Measurements from ENCODE around the gene STX3. TPM values are rescaled to one million over a fixed set of nuclear protein-coding genes. Genes with fewer than 3 reads are reported as not detected.
A peak's percentile ranks its signal among the peaks of the same experiment; 100 is the strongest.

Gene STX3
- total RNA-seq, 4 donors from 2014 or later = 131 to 156 (median 142) TPM

- Histone ChIP-seq H3K27ac (no peak overlapping the region), H3K4me3 (no peak overlapping the region), H3K4me1 (peaks cover 4 to 41% (median 12%) of the 10 kb centered on the region in 4 donors), H3K36me3 (peaks cover 0 to 12% (median 3%) of the 10 kb centered on the region in 4 donors), H3K27me3 (no peaks in the 10 kb centered on the region), H3K9me3 (no peaks in the 10 kb centered on the region)
- intact Hi-C loops (cut with DNase I; ENCODE audit: low total_unique reads) (loop anchor here (5.0 kb wide), 1 partner anchor 47 kb away; the partner anchor contains the start of gene STX3), in situ Hi-C loops (cut with MboI; ENCODE audit: low pct_ligation_motif_present in 1 of 4, low pct_unique_long_range_greater_than_20kb in 1 of 4, low sequenced_read_pairs in 3 of 4) (loop anchor here (5.0 to 25.0 kb wide), 4 partner anchors 47 to 267 kb away; partner anchors contain the start of gene STX3 (in 3 of the 4))
- TF ChIP-seq POLR2AphosphoS5 (IDR thresholded peaks at IDR 0.05) (no peak), CTCF (IDR thresholded peaks at IDR 0.05) (no peak), POLR2A (IDR thresholded peaks at IDR 0.05) (no peak), EP300 (IDR thresholded peaks at IDR 0.05; ENCODE audit: low read depth) (no peak)
- DNase-seq = no peak
- WGBS, 2 donors (ENCODE audit: low coverage in 1 of 2) = 91% methylated on average over 2 of the region's 2 CpGs; no CpG with 5 or more reads in 1 of the 2 donors
Observed at GRCh38 chr11:59804061-59804460, 48.9 kb downstream of the STX3 start.

- no peak overlapping the region for H3K4me3 ChIP-seq
- H3K27ac ChIP-seq = peak overlapping the region in 3 of 4 donors; percentile 23 to 49 (median 39)
- no peaks in the 10 kb centered on the region for H3K27me3 ChIP-seq
- no peak for TF ChIP-seq POLR2A (IDR thresholded peaks at IDR 0.05)
- TF ChIP-seq POLR2AphosphoS5 (IDR thresholded peaks at IDR 0.05) = peak in 2 of 3 donors; percentile 13 to 28
- H3K36me3 ChIP-seq = peaks cover 0 to 12% (median 3%) of the 10 kb centered on the region in 4 donors
- in situ Hi-C loops (cut with MboI; ENCODE audit: low pct_ligation_motif_present in 1 of 4, low pct_unique_long_range_greater_than_20kb in 1 of 4, low sequenced_read_pairs in 3 of 4) = loop anchor here (10.0 to 25.0 kb wide), 2 partner anchors 52 to 270 kb away; partner anchors contain the start of gene STX3 (in 2 of the 4)
- 80% methylated on average over 1 of the region's 1 CpG for WGBS, 2 donors (ENCODE audit: low coverage in 1 of 2)
- intact Hi-C loops (cut with DNase I; ENCODE audit: low total_unique reads) = no loop called here
- H3K9me3 ChIP-seq = no peaks in the 10 kb centered on the region
- H3K4me1 ChIP-seq = peaks cover 7 to 32% (median 9%) of the 10 kb centered on the region in 4 donors
- DNase-seq = peak; percentile 21
Observed at GRCh38 chr11:59807047-59807610, 52.0 kb downstream of the STX3 start.

GRCh38 chr11:59810189-59810910 is 55.2 kb downstream of the STX3 start, which contains the start of gene MRPL16:
Gene MRPL16, minus strand, starts transcription at chr11:59810778. Its CDS starts 120 bp downstream, at chr11:59810658.
- peak within 1 kb of the TSS; percentile 64 to 97 (median 82) for H3K4me3 ChIP-seq
- TF ChIP-seq CTCF (IDR thresholded peaks at IDR 0.05) = peak in 4 of 5 experiments; percentile 27 to 68 (median 39)
- TF ChIP-seq POLR2A (IDR thresholded peaks at IDR 0.05) = peak; percentile 79
- no peak for TF ChIP-seq EP300 (IDR thresholded peaks at IDR 0.05; ENCODE audit: low read depth)
- TF ChIP-seq POLR2AphosphoS5 (IDR thresholded peaks at IDR 0.05) = peak; percentile 60 to 85 (median 80)
- H3K9me3 ChIP-seq = no peaks in the 10 kb centered on the region
- H3K4me1 ChIP-seq = peaks cover 7 to 29% (median 9%) of the 10 kb centered on the region in 4 donors
- WGBS, 2 donors (ENCODE audit: low coverage in 1 of 2) = 0 to 1% methylated on average over 12 to 41 of the region's 54 CpGs
- peak within 1 kb of the TSS; percentile 90 to 96 (median 92) for H3K27ac ChIP-seq
- H3K36me3 ChIP-seq = peaks cover 0 to 12% (median 3%) of the 10 kb centered on the region in 4 donors
- intact Hi-C loops (cut with DNase I; ENCODE audit: low total_unique reads) = no loop called here
- DNase-seq = peak; percentile 94
- in situ Hi-C loops (cut with MboI; ENCODE audit: low pct_ligation_motif_present in 1 of 4, low pct_unique_long_range_greater_than_20kb in 1 of 4, low sequenced_read_pairs in 3 of 4) = loop anchor here in 3 of 4 donors (25.0 kb wide), 1 partner anchor 273 kb away; no protein-coding TSS in a partner anchor
- H3K27me3 ChIP-seq = no peaks in the 10 kb centered on the region

GRCh38 chr11:59810911-59811259 is 55.7 kb downstream of the STX3 start:
- H3K36me3 ChIP-seq = peaks cover 0 to 11% (median 3%) of the 10 kb centered on the region in 4 donors
- TF ChIP-seq POLR2AphosphoS5 (IDR thresholded peaks at IDR 0.05) (no peak), CTCF (IDR thresholded peaks at IDR 0.05) (no peak), EP300 (IDR thresholded peaks at IDR 0.05; ENCODE audit: low read depth) (no peak), POLR2A (IDR thresholded peaks at IDR 0.05) (no peak)
- intact Hi-C loops (cut with DNase I; ENCODE audit: low total_unique reads) = no loop called here
- H3K27me3 ChIP-seq = no peaks in the 10 kb centered on the region
- peak overlapping the region; percentile 90 to 96 (median 92) for H3K27ac ChIP-seq
- WGBS, 2 donors (ENCODE audit: low coverage in 1 of 2) = 10 to 12% methylated on average over 2 to 8 of the region's 8 CpGs
- in situ Hi-C loops (cut with MboI; ENCODE audit: low pct_ligation_motif_present in 1 of 4, low pct_unique_long_range_greater_than_20kb in 1 of 4, low sequenced_read_pairs in 3 of 4) = loop anchor here in 3 of 4 donors (25.0 kb wide), 1 partner anchor 274 kb away; no protein-coding TSS in a partner anchor
- H3K4me1 ChIP-seq = peaks cover 7 to 29% (median 9%) of the 10 kb centered on the region in 4 donors
- H3K9me3 ChIP-seq = no peaks in the 10 kb centered on the region
- peak overlapping the region; percentile 64 to 97 (median 82) for H3K4me3 ChIP-seq
- DNase-seq = no peak
